ENCODE results near the gene COL5A1.
"Not testable (repeated sequence)": the region's sequence is repeated elsewhere in the genome, so short reads cannot be mapped to it uniquely, and the experiment has no call there.

COL5A1 gene

GRCh38 chr9:134655586-134656333, 14.2 kb downstream of the COL5A1 start:
- no peak for DNase-seq (ENCODE audit: low read depth in 3 of 3)

- no peak for DNase-seq (ENCODE audit: low read depth in 3 of 3)
These were observed 14.9 kb downstream of the COL5A1 start for GRCh38 chr9:134656334-134657006.

GRCh38 chr9:134657666-134658377, 16.2 kb downstream of the COL5A1 start:
- DNase-seq (ENCODE audit: low read depth in 3 of 3) = no peak

DNA sequence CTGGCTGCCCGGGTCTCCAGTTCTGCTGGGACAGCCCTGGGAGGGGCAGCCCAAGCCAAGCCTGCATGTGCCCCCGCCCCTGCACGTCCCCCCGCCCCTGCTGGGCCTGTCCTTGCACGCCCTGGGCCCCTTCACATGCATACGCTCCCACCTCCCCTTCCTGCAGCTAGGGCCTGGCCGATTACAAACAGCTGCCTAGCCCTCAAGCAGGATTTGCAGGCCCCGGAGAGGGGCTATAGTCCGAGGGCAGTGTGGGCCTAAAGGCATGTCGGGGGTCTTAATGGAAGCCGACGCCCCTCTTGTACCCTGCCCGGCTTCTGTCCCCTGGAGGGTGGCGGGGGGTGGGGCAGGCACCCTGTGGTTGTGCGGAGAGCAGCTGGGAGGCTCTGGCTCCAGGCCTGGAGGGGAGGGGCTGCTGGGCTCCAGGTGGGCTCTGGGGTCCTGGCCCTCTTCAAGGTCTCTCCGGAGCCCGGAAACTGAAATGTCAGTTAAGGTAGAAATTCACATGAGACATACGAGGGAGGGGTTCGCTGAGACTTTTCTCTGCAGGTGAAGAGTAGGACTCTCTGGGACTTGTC, 16.9 kb downstream of the COL5A1 start:
- no peak for DNase-seq (ENCODE audit: low read depth in 3 of 3)

DNA sequence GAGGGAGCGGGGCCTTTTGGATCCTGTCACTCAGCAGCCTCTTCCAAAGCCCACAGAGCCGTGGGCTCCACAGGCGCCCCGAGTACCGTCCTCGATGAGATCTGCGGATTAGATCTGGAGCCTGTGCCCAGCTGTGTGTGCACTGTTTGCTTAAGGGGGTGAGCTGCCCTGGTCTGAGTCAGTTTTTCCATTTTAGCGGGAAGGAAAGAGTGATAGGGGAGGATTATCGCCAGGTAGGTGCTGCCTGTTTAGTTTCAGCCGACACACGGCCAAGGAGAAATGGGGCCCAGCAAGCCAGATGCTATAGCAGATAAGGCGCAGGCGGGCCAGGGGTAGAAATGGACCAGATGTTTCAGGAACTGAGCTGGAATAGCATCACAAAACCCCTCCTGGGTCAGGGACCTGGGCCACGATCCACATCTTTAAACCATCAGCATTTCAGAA, 18.1 kb downstream of the COL5A1 start:
- DNase-seq (ENCODE audit: low read depth in 3 of 3) = no peak

DNA sequence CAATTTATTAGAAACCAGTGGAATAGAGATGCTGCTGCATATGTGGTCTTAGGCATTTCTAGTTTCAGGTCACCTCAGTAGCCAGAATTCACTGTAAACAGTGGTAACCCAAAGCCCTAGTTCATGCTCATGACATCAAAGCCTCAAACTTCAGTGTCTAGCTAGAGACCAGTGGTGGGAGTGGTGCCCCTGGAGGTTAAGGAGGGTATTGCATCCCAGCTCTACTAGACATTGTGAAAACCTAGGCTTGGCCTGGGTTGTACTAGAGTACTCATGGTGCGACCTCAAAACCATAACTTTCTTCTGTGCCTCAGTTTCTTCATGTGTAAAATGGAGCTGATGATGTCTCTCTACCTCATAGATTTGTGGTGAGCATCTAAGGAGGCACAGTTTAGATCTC, 18.8 kb downstream of the COL5A1 start:
- no peak for DNase-seq (ENCODE audit: low read depth in 3 of 3)

DNA sequence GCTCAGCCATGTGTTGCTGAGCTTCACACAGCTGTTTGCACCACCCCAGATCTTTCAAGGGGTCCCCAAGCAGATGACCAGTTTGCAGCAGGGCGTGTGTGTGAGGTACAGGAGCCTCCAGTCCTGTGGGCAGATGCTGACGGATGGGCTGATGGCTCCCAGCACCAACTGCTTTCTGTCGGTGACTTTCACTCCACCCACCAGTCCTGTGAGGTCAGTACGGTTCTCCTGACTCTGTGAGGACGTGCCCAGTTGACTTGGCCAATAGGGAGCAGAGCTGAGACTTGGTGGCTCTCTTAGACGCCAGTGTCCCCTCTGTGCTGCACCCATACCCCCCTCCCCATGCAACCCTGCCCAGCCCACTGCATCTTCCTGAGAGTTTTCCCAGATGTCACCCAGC, 19.7 kb downstream of the COL5A1 start:
- no peak for DNase-seq (ENCODE audit: low read depth in 3 of 3)

DNA sequence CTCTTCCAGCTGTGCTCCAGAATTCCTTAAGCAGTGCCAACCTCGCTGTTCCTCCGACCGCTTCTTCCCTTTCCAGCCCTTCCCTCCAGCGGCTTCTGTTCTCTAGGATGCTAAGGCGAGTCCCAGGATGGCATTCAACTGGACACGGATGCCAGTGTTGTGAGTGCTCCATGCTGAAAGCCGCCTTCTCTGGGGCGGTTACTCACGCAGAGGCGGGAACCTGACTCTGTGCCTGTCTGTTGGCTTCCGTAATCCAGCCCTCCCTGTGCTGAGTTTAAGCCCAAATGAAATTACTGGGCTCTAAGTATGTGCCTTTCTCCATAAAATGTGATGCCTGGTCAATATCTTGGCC, 20.2 kb downstream of the COL5A1 start:
- DNase-seq (ENCODE audit: low read depth in 3 of 3) = no peak

- no peak for DNase-seq (ENCODE audit: low read depth in 3 of 3)
These were observed 20.7 kb downstream of the COL5A1 start for GRCh38 chr9:134662143-134662876.

- DNase-seq (ENCODE audit: low read depth in 3 of 3) = no peak
These were observed 21.5 kb downstream of the COL5A1 start for GRCh38 chr9:134663084-134663483.

- DNase-seq (ENCODE audit: low read depth in 3 of 3) = no peak
These were observed 22.3 kb downstream of the COL5A1 start for GRCh38 chr9:134663753-134664415.

- DNase-seq (ENCODE audit: low read depth in 3 of 3) = no peak
These were observed 22.8 kb downstream of the COL5A1 start for GRCh38 chr9:134664446-134664845.

DNA sequence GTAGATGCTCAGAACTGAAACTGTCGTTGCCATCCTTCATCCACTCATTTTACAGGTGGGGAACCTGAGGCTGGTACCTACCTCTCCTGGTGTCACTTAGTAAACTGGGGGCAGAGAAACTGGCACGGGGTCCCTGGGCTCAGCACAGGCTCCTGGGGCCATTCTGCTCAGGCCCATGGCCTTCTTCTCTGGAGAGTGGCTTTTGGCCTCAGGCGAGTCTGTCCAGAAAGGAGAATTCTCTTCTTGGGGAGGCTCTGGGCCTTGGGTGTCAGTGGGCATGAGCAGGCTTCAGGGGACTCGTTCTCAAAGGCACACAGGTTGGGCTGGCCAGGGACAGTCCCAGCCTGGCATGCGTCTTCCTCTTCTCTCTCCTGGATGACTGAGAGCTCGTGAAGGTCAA, 24.6 kb downstream of the COL5A1 start:
- no peak for DNase-seq (ENCODE audit: low read depth in 3 of 3)

- no peak for DNase-seq (ENCODE audit: low read depth in 3 of 3)
These were observed 25.2 kb downstream of the COL5A1 start for GRCh38 chr9:134666831-134667230.

- DNase-seq (ENCODE audit: low read depth in 3 of 3) = not testable (repeated sequence)
These were observed 27.4 kb downstream of the COL5A1 start for GRCh38 chr9:134668977-134669376.

- DNase-seq (ENCODE audit: low read depth in 3 of 3) = no peak
These were observed 27.9 kb downstream of the COL5A1 start for GRCh38 chr9:134669399-134669955.

DNA sequence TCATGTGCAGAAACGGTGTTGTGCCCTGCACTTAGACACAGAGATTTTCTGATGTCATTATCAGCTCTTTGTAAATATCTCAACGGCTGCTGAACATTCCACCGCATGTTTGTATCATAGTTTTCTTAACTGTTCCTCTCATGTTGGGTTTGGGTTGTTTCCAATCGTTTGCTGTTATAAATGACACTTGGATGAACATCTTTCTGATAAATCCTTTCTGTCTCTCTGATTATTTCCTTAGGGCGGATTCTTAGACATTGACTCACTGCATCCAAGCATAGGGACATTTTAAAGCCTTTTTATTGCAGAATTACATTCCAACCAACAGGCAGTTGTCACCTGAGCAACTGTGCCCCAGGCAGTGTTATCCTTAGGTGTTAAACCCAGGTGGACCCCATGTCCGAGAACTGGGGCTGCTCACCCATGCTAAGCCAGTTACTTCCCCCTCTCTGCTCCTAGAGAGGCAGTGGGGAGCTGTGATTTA, 28.5 kb downstream of the COL5A1 start:
- no peak for DNase-seq (ENCODE audit: low read depth in 3 of 3)

DNA sequence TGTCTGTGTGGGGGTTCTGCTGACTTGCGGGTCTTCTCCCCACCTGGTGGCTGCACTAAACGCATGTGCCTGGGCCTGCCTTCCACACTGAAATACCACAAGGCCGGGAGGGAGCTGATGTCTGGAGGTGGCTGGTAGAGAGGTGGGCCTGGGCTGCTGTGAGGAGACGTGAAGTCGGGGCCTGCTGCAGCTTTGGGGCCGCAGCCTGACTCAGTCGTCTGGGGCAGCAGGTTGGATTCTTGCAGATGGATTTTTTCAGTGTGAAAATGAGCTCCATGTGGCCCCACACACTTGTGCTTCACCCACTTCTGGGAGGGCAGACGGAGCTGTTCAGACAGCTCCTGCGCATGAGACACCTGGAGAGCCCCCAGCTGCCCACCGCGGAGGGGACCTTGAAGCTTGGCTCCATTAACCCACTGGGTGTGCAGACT, 29.3 kb downstream of the COL5A1 start:
- no peak for DNase-seq (ENCODE audit: low read depth in 3 of 3)

- DNase-seq (ENCODE audit: low read depth in 3 of 3) = no peak
These were observed 29.9 kb downstream of the COL5A1 start for GRCh38 chr9:134671341-134672113.

- no peak for DNase-seq (ENCODE audit: low read depth in 3 of 3)
These were observed 34.8 kb downstream of the COL5A1 start for GRCh38 chr9:134676361-134676760.

Measured in stimulated activated CD4-positive, alpha-beta T cell treated with anti-CD3 and anti-CD28 coated beads, TNF-alpha, amount 100 ng/mL, for 4 hours (primary cell).